H1 (cell line): ENCODE results near the gene NDST3. TPM values are rescaled to one million over a fixed set of nuclear protein-coding genes. Genes with fewer than 3 reads are reported as not detected.

Experiments
- EGR1 ChIP-seq: IDR thresholded peaks from 2 replicates; pipeline ENCODE4 v1.6.1; 2011; ENCODE audit warnings: low read depth, low read length, borderline replicate concordance
- EZH2 ChIP-seq: fragments of 200-600 bp; sonication (generic); IDR thresholded peaks from 2 replicates; pipeline ENCODE4 v1.7.1; 2012; ENCODE audit warnings: low read depth, mild to moderate bottlenecking, moderate library complexity, low read length, inconsistent platforms; ENCODE audit not compliant: severe bottlenecking
- RBBP5 ChIP-seq: IDR thresholded peaks from 2 replicates; pipeline ENCODE4 v1.7.1; 2012; ENCODE audit warnings: low read depth, mild to moderate bottlenecking, inconsistent platforms, low read length, moderate library complexity, borderline replicate concordance
- RNF2 ChIP-seq: fragments of 200-900, 300-1000 bp; sonication (generic); IDR thresholded peaks from 2 replicates; pipeline ENCODE4 v1.7.1; 2016; ENCODE audit warnings: borderline replicate concordance, low read depth, mild to moderate bottlenecking, antibody characterized with exemption, low read length; ENCODE audit not compliant: poor library complexity, severe bottlenecking; ENCODE audit errors: missing control alignments
- TCF12 ChIP-seq: IDR thresholded peaks from 2 replicates; pipeline ENCODE4 v1.6.1; 2011; ENCODE audit warnings: low read depth, mild to moderate bottlenecking, low read length
- polyA plus RNA-seq, 7 experiments: library from polyadenylated mRNA; depleted of rRNA in 3 of 7; stranded (reverse) in 5 of 7; unstranded in 2 of 7; fragments of >200 nt in 5 of 7; fragments of 200-250 nt in 2 of 7; gene quantifications; 1 replicate in 5 of 7; 2 replicates in 1 of 7; 4 replicates in 1 of 7; pipeline versions ENCODE4 v1.2.1 to v1.2.3, GENCODE V29; 2011 to 2013; ENCODE audit warnings: missing spikeins in 2 of 7, mixed read lengths in 2 of 7
- total RNA-seq: library from RNA; stranded (reverse); fragmentation: NEBNext Ultra II Directional; extraction: Animal tissue kit (Norgen Biotek cat#: 25700); gene quantifications from 2 replicates; pipeline ENCODE4 v1.2.1, GENCODE V29; 2021

The NDST3 gene
- total and polyA plus RNA-seq, 2 of the 8 experiments (the other 6 are each of a cell fraction or from before 2014, with no cell fraction given), result 0.35 to 0.60 TPM

GRCh38 chr4:118221227-118221800, 187.0 kb downstream of the NDST3 start (continued):
- TF ChIP-seq RNF2, result no peak
- TF ChIP-seq RBBP5, result no peak
- no peak for TF ChIP-seq TCF12
- TF ChIP-seq EZH2, result no peak
- TF ChIP-seq EGR1, result no peak
